K562 (cell line): ENCODE measurements around the gene SRRM5. TPM values are rescaled to one million over a fixed set of nuclear protein-coding genes. Genes with fewer than 3 reads are reported as not detected.

ENCODE experiments used
- AFF4 ChIP-seq: sonication (generic); formaldehyde crosslinking; IDR thresholded peaks from 2 replicates; pipeline ENCODE4 v1.8.0; 2023; ENCODE audit warnings: mild to moderate bottlenecking, missing genetic modification reagents
- CHD2 ChIP-seq: IDR thresholded peaks from 2 replicates; pipeline ENCODE4 v1.6.1; 2011; ENCODE audit warnings: low read depth, low read length
- CREB3L1 ChIP-seq: fragments of 450-650 bp; IDR thresholded peaks from 2 replicates; pipeline ENCODE4 v1.6.1; 2014; ENCODE audit warnings: low read depth, mild to moderate bottlenecking, moderate library complexity, borderline replicate concordance
- RBM39 ChIP-seq: fragments of 200-400 bp; formaldehyde crosslinking; optimal IDR thresholded peaks from 2 replicates; pipeline ENCODE3; 2018; ENCODE audit warnings: low read depth, low read length
- ZNF263 ChIP-seq: sonication (generic); formaldehyde crosslinking; IDR thresholded peaks from 2 replicates; pipeline ENCODE4 v1.8.0; 2022; ENCODE audit warnings: mild to moderate bottlenecking, missing genetic modification reagents, borderline replicate concordance
- ZNF384 ChIP-seq: IDR thresholded peaks from 2 replicates; pipeline ENCODE4 v1.6.1; 2012; ENCODE audit warnings: low read depth, low read length, improper control_type of control experiment
- ZNF717 ChIP-seq: fragments of 250-450 bp; sonication (Bioruptor Pico); IDR thresholded peaks from 2 replicates; pipeline ENCODE4 v1.5.0; 2021
- polyA plus RNA-seq, 8 experiments: library from polyadenylated mRNA; depleted of rRNA in 4 of 8; stranded (reverse) in 5 of 8; unstranded in 3 of 8; fragments of >200 nt; fragmentation: Nextera tagmentation in 2 of 8; fragmentation: Illumina TruSeq in 1 of 8; extraction: Ambion mirVana in 2 of 8; extraction: Trizol in 1 of 8; gene quantifications; 2 replicates each; pipeline versions ENCODE4 v1.2.1 to v1.2.3, GENCODE V29; 2011 to 2014; ENCODE audit warnings: inconsistent platforms in 1 of 8, missing spikeins in 1 of 8
- total RNA-seq, 7 experiments: library from RNA; depleted of rRNA in 6 of 7; stranded (reverse); fragments of >200 nt in 6 of 7; fragmentation: Illumina TruSeq in 2 of 7; extraction: Trizol in 2 of 7; gene quantifications; 2 replicates each; pipeline versions ENCODE4 v1.2.1 to v1.2.3, GENCODE V29; 2011 to 2021; ENCODE audit warnings: low replicate concordance in 1 of 7

The SRRM5 gene
- total and polyA plus RNA-seq, 9 of the 15 experiments (the other 6 are each of a cell fraction or from before 2014, with no cell fraction given), result 0.09 to 0.45 (median 0.18) TPM; not detected in 2

GRCh38 chr19:43611788-43612187 is at the start of gene SRRM5 (continued):
- TF ChIP-seq AFF4 (CRISPR knock-in tag) (no peak), RBM39 (no peak), ZNF263 (CRISPR knock-in tag) (no peak), CHD2 (no peak), CREB3L1 (no peak), ZNF384 (no peak), ZNF717 (CRISPR knock-in tag) (no peak)
- TF ChIP-seq, all 486 proteins: peak for 0
